NCI-H510A (cell line): ENCODE results near the gene SBK2.

Experiments
- DNase-seq: peaks from one replicate; lab custom pipeline; 2025; lab: John Stamatoyannopoulos, UW

The SBK2 gene

GRCh38 chr19:55554741-55555152 lies 17.8 kb upstream of the SBK2 start:
- DNase-seq = no peak

DNA sequence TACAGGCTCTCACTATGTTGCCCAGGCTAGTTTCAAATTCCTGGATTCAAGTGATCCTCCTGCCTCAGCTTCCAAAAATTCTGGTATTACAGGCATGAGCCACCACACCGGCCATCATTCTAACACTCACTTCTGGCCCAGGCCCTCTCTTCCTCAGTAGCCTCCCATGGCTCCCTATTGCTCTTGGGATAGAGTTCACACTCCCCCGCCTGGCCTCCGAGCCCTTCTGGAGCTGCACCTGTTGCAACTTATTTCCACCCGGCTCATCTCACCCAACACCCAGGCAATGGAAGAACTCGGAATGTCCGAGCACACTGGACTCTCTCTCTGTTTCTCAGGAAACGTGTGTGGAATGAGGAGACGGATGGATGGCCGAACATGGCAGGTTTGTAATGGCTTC lies 17.4 kb upstream of the SBK2 start:
- no peak for DNase-seq

DNA sequence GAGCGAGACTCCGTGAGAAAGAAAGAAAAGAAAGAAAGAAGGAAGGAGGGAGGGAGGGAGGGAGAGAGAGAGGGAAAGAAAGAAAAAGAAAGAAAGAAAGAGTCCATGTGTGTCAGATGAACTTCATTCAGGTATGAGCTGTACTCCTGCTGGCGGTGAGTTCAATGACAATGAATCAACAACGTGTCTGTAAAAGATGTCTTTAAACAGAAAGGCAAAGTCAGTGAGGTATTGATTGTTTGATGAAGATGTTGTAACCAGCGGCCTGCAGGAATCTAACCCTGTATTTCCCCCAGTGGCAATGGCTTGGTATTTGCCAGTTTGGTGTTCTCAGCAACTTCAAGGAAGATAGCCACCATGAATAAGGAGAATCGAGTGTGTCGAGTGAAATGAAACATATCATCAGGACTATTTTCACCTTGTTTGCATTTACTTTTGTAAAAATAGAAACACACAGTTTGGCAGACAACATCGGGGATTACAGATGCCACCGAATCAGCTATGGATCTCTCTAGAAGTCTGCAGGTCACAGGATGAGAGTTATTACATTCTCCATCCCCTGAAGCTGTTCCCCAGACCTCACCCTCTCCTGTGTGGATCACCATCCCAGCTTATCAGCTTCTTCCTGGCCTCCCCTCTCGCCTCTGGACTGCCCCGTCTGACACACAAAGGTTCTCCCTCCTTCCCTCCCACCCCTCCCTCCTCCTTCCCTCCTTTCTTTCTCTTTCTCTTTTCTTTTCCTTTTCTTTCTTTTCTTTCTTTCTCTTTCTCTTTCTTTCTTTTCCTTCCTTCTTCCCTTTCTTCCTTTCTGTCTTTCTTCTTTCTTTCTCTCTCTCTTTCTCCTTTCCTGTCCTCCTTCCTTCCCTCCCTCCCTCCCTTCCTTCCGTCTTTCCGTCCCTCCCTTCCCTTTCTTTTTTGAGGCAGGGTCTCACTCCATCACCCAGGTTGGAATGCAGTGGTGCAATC lies 16.6 kb upstream of the SBK2 start:
- DNase-seq = no peak

- DNase-seq = no peak
Observed at GRCh38 chr19:55552620-55553019, 15.7 kb upstream of the SBK2 start.

- no peak for DNase-seq
Observed at GRCh38 chr19:55552206-55552605, 15.3 kb upstream of the SBK2 start.

DNA sequence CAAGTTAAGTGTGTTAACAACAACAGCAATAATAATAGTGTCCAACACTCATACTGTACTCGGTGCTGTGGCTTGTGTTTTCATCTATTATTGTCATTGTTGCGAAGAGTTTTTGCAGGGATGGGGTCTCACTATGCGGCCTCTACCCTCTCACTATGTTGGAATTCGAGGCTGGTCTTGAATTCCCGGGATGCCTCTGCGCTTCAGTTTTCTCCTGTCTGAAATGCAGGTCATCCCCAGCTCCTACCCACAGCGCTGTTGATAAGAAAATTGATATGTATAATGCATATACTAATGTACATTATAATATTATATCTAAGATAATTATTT lies 13.4 kb upstream of the SBK2 start:
- DNase-seq = no peak

- no peak for DNase-seq
Observed at GRCh38 chr19:55549500-55550320, 12.8 kb upstream of the SBK2 start.

DNA sequence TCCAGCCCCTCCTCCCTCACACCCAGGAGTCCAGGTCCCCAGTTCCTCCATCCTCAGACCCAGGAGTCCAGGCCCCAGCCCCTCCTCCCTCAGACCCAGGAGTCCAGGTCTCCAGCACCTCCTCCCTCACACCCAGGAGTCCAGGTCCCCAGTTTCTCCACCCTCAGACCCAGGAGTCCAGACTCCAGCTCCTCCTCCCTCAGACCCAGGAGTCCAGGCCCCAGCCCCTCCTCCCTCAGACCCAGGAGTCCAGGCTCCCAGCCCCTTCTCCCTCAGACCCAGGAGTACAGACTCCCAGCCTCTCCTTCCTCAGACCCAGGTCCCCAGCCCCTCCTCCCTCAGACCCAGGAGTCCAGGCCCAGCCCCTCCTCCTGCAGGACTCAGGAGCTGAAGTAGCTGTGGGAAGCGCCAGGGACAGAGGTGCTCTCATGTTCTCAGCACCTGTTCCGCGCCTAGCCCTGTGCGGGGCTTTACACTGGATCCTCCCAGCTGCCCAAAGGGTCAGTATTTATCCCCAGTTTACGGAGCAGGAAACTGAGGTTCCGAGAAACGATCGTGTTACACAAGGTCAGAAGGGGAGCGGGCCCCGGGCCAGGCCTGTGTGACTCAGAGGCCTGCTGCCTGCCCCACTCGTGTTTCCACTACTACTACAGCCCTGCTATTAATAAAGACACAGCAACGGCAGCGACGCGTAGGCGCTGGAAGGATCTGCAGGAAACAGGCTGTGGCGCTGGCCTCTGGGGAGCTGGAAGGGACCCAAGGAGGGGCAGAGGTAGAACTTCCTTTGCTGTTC lies 10.1 kb upstream of the SBK2 start:
- no peak for DNase-seq

GRCh38 chr19:55546011-55546410 lies 9.1 kb upstream of the SBK2 start:
- no peak for DNase-seq

DNA sequence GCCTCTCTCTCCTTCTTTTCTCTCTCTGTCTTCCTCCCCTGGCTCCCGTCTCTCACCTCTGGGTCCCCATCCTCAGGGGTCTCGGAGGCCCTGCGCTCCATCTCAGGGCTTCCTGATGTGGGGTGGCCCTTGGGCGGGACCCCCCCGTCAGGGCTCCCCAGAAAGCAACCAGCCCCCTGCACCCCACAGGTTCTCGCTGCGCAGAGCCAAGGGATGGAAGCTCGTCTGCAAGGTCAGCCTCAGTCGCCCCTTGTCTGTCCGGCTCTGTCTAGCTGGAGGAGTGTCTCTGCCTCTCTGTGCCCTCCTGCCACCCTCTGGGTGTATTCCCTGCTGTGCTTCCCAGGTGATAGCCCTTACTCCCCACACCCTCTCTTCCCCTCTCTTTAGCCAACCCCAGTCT lies 8.5 kb upstream of the SBK2 start, which contains the start of gene SBK3:
Gene SBK3, minus strand, starts transcription at position 101 of the 400 bp plus-strand sequence. Its CDS starts 0 bp downstream, at position 101.
- no peak for DNase-seq

DNA sequence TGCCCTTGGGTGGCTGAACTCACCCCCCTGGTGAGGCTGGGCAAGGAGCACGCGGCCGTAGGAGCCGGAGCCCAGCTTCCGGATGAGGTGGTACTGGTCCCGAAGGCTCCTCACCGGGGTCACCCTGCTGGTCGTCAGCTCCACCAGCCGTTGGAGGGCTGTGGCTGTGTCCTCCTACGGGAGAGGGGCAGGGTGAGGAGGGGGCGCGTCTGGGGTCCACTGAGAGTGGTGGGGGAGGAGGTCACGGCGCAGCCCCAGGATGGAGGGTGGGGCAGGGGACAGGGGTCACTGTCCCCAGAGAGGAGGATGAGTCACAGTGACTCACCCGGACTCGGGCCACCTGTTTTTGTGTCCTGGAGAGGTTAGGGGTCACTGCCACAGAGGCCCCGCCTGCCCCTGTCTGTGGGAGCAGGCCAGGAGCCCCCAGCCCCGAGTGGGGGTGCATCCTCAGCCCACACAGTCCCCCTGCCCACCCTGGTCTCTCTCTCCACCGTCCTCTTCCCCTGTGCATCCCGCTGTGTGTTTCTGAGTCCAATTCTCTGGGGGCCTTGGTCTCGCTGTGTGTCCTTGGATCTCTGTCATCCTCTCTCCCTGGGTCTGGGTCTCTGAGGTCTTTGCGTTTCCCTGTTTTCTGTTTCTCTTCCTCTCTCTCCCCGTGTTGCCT lies 8.0 kb upstream of the SBK2 start:
- DNase-seq = no peak

GRCh38 chr19:55544014-55544413 lies 7.1 kb upstream of the SBK2 start:
- no peak for DNase-seq

DNA sequence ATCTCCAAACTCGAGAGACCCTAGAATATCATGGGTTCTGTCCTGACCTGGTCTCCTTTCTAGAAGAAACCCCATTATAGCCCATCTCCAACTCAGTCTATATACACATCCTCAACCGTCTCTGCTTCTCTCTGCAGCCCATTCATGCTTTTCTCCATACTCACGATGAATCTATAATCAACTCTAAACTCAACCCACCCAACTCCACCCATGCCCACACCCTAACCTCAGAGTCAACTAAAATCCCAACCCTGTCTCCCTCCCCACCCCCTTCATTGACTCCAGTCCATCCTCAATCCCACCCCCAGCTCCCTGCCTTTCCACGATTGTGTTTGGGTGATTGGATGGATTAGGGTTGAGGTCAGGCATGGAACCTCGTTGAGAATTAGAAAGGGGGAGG lies 6.6 kb upstream of the SBK2 start:
- no peak for DNase-seq

GRCh38 chr19:55542292-55542855 lies 5.4 kb upstream of the SBK2 start:
- no peak for DNase-seq

- DNase-seq = no peak
Observed at GRCh38 chr19:55541091-55541490, 4.2 kb upstream of the SBK2 start.

DNA sequence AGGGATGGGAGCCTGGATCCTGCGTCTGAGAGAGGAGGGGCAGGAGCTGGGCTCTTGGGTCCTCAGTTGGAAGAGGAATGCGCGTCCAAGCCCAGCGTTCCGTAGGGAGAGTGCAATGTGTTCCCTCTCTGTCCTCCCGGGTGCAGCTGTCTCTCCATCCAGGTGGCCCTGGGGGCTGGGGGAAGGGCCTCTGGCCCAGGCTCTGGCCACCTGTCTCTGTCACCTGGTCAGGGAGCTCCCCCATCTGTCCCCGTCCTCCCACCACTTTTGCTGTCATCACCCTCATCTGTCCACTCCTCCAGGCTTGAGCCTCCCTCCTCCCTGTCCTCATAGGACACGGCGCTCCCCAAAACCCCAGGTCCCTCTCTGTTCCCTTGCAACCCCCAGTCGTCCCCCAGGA lies 3.7 kb upstream of the SBK2 start:
- no peak for DNase-seq

DNA sequence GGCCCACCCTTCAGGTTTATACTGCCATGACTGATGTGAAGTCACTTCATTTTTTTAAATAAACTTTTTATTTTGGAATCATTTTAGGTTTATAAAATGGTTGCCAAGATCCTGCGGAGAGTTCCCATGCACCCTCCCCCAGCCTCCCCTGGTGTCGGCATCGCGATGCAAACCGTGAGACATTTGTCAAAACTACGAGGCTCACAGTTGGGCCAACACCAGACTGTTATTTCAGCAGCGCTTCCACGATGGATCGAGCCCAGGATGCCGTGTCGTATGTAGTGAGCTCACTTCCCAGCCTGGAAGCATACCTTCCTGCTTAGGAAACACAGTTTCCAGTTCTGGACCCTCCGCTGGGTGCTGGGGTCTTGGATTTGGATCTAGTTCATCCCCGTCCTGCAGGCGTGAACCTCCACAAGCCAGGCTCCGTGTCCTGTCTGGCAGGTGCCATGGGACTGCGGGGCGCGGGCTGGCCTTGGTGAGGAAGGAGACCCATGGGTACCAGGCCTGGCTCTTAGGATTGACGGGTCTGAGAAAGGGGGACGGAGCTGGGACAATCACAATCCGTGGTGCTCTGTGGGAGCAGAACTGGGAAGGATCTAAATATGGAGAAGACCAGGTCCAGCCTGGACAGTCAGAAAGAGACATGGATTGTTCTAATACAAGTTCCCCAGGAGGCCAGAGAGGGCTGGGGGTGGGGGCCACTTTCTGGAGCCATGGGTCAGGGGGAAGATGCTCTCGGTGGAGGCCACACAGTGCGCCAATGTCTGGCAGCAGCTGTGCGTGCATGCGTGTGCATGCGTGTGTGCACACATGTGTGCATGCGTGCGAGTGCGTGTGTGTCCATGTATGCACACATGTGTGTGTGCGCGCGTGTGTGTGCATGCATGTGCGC lies 2.4 kb upstream of the SBK2 start:
- no peak for DNase-seq

- no peak for DNase-seq
Observed at GRCh38 chr19:55538132-55538531, 1.2 kb upstream of the SBK2 start.

DNA sequence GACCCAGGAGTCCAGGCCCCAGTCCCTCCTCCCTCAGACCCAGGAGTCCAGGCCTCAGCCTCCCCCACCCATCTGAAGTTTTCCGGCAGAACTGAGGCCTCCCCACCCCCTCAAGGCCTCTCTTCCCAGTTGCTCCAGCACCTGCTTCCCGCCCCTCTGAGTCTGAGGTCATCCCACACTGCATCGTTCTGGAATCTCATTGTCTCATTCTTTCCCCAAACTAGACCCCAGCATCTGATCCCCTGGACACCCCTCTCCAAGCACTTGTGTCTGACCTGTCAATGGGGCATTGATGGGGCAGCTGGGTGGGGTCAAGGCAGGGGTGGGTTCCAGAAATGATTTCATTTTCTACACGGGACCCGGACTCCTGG lies 793 bp upstream of the SBK2 start:
- no peak for DNase-seq

DNA sequence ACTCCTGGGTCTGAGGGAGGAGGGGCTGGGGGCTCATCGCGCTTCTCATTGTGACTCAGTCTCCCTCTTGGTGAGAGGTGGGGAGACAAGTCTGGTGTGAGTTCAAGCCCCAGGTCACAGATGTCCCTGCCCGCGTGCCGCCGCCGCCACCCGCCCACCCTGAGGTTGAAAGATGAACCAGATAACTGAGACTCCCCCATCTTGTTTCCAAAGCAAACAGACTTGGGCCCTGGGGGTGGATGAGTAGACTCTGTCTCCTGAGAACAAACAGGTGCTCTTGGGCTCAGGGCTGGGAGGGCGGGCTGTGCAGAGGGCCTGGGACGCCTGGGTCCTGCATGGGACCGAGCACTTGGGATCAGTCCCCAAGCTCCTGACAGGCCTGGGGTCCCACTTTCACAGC lies 567 bp downstream of the SBK2 start:
- no peak for DNase-seq
